ENCODE data around the gene C16orf54. TPM values are rescaled to one million over a fixed set of nuclear protein-coding genes. Genes with fewer than 3 reads are reported as not detected.
A peak's percentile ranks its signal among the peaks of the same experiment; 100 is the strongest.
"Not testable (repeated sequence)": the region's sequence is repeated elsewhere in the genome, so short reads cannot be mapped to it uniquely, and the experiment has no call there.

C16orf54 gene, protein sequence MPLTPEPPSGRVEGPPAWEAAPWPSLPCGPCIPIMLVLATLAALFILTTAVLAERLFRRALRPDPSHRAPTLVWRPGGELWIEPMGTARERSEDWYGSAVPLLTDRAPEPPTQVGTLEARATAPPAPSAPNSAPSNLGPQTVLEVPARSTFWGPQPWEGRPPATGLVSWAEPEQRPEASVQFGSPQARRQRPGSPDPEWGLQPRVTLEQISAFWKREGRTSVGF
- polyA plus RNA-seq = 1.5 TPM
- long read RNA-seq, donor 1 = 0 reads
- long read RNA-seq, donor 2 = 0 reads
- long read RNA-seq, donor 3 = 0 reads
- long read RNA-seq, donor 4 = 0 reads
- long read RNA-seq, donor 5 = 0 reads
- long read RNA-seq, donor 6, partial matches to known transcripts = 40 of 48 reads
- long read RNA-seq, donor 6, other reads (novel, unspliced or antisense) = 8 of 48 reads
- long read RNA-seq, donor 7 = 0 reads
- long read RNA-seq, donor 8 = 0 reads
- long read RNA-seq, donor 9 = 0 reads
- long read RNA-seq, donor 10, partial matches to known transcripts = 0 of 1 reads
- long read RNA-seq, donor 10, other reads (novel, unspliced or antisense) = 0 of 1 reads
- long read RNA-seq, donor 11, partial matches to known transcripts = 0 of 1 reads
- long read RNA-seq, donor 11, other reads (novel, unspliced or antisense) = 0 of 1 reads

DNA sequence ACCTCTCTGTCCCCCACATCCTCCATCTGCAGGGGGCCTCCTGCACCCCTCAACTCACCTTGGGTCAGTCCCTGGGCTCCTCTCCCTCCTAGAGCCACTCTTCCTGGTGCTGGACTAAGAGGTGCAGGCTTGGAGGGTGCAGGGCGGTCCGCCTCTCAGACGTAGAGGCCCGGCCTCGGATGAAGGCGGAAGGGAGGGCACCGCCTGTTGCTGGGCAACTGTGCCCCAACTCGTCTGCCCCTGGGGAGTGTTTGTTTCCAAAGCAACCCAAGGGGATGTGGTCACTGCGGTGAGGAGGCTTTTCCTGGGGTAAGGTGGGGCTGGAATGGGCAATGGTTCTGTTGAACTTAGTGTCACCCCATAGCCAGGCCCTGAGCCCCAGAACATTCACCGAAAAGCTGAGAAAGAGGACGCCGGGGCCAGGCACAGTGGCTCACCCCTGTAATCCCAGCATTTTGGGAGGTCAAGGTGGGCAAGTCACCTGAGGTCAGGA is at the start of gene C16orf54:
C16orf54 (minus strand) TSS at position 138 of the 493 bp plus-strand sequence. CDS start 1,039 bp downstream, outside the sequence.
- Histone ChIP-seq H3K27ac (ENCODE audit: low read length) (no peak within 1 kb of the TSS), H3K4me3 (ENCODE audit: low read length) (no peak within 1 kb of the TSS), H3K9me3 (ENCODE audit: control insufficient read depth, low read depth, low read length) (peaks cover 12% of the 10 kb centered on the region), H3K27me3 (ENCODE audit: control insufficient read depth, insufficient read depth, low read length) (no peaks in the 10 kb centered on the region), H3K36me3 (ENCODE audit: control insufficient read depth, insufficient read depth, low read length) (no peaks in the 10 kb centered on the region), H3K4me1 (ENCODE audit: control insufficient read depth, insufficient read depth, low read length) (peaks cover 8% of the 10 kb centered on the region)
- no peak for DNase-seq
- no CpG with 5 or more reads among the region's 12 CpGs for WGBS (ENCODE audit: insufficient coverage, low lambda C conversion rate)

DNA sequence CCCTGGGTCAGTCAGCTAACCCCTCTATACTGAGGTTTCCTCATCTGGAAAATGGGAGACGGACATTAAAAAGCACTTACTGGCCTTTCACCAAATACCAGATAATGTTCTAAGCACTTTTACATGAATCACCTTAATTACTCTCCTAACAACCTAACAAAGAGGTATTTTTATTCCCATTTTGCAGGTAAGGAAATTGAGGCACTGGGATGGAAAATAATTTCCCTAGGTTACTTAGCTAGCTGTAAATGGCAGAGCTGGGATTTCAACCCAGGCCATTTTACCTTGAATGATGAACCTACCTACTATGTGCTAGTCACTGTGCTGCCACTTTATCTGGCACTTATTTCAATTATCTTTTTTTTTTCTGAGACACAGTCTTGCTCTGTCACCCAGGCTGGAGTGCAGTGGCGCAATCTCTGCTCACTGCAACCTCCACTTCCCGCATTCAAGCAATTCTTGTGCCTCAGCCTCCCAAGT is 48.5 kb upstream of the C16orf54 start:
- Histone ChIP-seq H3K9me3 (ENCODE audit: control insufficient read depth, low read depth, low read length) (no peaks in the 10 kb centered on the region), H3K36me3 (ENCODE audit: control insufficient read depth, insufficient read depth, low read length) (peaks cover 29% of the 10 kb centered on the region), H3K27ac (ENCODE audit: low read length) (no peak overlapping the region), H3K4me3 (ENCODE audit: low read length) (no peak overlapping the region), H3K4me1 (ENCODE audit: control insufficient read depth, insufficient read depth, low read length) (peaks cover 6% of the 10 kb centered on the region), H3K27me3 (ENCODE audit: control insufficient read depth, insufficient read depth, low read length) (no peaks in the 10 kb centered on the region)
- WGBS (ENCODE audit: insufficient coverage, low lambda C conversion rate) = no CpG with 5 or more reads among the region's 3 CpGs
- no peak for DNase-seq

DNA sequence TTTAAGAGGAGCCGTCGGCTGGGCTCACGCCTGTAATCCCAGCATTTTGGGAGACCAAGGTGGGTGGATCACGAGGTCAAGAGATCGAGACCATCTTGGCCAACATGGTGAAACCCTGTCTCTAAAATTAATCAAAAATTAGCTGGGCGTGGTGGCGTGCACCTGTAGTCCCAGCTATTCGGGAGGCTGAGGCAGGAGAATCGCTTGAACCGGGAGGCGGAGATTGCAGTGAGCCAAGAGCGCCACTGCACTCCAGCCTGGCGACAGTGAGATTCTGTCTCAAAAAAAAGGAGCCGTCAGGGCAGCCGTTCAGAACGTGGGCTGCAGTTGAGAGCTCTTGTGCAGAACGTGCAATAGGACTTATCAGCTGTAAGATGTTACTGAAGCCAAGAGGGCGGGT is 47.4 kb upstream of the C16orf54 start:
- not testable (repeated sequence) for H3K27ac ChIP-seq (ENCODE audit: low read length); DNase-seq; H3K4me1 ChIP-seq (ENCODE audit: control insufficient read depth, insufficient read depth, low read length); H3K4me3 ChIP-seq (ENCODE audit: low read length); H3K9me3 ChIP-seq (ENCODE audit: control insufficient read depth, low read depth, low read length); H3K27me3 ChIP-seq (ENCODE audit: control insufficient read depth, insufficient read depth, low read length)
- H3K36me3 ChIP-seq (ENCODE audit: control insufficient read depth, insufficient read depth, low read length) = peaks cover 18% of the 10 kb centered on the region
- 100% methylated on average over 1 of the region's 18 CpGs for WGBS (ENCODE audit: insufficient coverage, low lambda C conversion rate)

DNA sequence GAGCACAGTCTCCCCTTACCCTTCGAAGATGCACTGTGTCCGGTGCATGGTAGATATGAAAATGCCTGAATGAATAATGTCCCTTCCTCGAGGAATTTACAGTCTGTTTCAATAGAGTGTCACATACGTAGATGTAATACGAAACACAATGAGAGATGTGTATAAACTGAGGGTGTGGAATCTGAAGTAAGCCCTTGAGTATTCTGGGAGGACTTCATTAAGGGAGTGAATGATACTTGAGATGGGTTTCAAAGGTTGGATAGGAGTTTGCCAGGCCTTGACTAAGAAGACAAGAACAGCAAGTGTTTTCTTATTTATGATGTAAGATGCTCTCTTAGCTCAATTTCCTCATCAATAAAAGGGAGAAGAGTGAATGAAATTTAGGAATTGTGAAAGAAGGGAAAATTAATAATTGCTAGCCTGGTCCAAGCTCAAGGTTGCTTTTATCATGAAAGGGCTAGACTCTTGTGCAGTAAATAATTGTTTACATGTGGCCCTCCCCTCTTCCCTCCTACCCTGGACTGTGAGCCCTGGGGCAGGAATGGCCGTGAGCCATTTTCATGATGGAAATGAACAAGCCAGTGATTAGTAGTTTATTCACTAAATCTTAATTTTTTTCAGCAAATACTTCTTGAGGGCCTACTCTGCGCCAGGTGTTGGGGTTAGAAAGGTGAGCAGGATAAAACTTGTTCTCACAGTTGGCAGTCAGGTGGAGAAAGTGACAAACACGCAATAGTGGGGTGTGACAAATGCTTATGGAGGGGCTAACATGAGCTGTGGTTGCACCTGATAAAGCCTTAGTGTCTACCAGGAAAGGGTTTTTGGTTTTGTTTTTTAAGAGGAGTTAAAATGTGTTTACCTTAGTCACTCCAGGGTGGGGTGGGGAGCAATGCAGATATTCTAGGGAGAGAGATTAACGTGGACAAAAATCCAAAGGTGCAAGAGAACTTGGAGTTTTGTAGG is 46.3 kb upstream of the C16orf54 start:
- 33% methylated on average over 2 of the region's 9 CpGs for WGBS (ENCODE audit: insufficient coverage, low lambda C conversion rate)
- Histone ChIP-seq H3K27me3 (ENCODE audit: control insufficient read depth, insufficient read depth, low read length) (no peaks in the 10 kb centered on the region), H3K4me1 (ENCODE audit: control insufficient read depth, insufficient read depth, low read length) (peaks cover 6% of the 10 kb centered on the region), H3K4me3 (ENCODE audit: low read length) (peak overlapping the region; percentile 94), H3K36me3 (ENCODE audit: control insufficient read depth, insufficient read depth, low read length) (peaks cover 7% of the 10 kb centered on the region), H3K9me3 (ENCODE audit: control insufficient read depth, low read depth, low read length) (no peaks in the 10 kb centered on the region), H3K27ac (ENCODE audit: low read length) (no peak overlapping the region)
- no peak for DNase-seq

DNA sequence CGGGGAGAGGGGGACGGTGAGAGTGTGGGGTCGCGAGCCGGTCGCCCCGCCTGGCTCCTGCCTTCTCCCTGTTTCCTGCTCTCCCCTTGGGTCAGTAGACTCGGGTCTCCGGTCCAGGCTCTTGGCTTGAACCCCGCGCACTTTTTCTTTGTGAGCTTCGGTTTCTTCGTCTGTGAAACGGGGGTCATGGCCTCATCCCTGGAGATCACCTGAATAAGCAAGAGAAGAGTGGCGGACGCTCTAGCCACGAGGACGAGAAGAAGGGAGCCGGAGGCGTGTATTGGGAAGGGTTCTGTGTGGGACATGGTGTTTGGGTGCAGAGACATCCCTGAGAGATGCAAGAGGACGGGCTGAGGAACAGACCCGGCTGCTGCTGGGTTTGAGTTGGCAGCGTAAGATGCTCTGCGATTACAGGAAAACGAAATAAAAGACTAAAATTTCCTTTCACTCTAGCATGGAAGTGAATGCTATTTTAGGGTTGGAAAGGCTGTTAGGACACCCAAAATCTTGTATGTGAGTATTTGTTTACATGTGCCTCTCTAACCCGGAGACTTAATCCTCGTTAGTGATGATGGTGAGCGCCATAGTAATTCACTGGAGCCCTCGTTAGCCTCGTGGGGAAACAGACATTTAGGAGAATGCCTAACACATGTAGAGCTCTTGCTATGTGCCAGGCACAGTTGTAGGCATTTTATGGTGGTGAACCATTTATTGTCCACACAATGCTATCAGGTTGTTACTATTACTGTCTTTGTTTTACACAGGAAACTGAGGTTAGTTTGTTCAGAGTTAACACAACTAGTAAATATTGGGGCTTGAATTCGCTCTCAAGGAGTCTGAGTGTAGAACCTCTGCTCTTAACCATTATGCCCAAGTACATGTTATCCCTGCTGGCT is 45.4 kb upstream of the C16orf54 start:
- WGBS (ENCODE audit: insufficient coverage, low lambda C conversion rate) = no CpG with 5 or more reads among the region's 31 CpGs
- Histone ChIP-seq H3K4me1 (ENCODE audit: control insufficient read depth, insufficient read depth, low read length) (peaks cover 6% of the 10 kb centered on the region), H3K36me3 (ENCODE audit: control insufficient read depth, insufficient read depth, low read length) (no peaks in the 10 kb centered on the region), H3K27ac (ENCODE audit: low read length) (peak overlapping the region; percentile 58), H3K4me3 (ENCODE audit: low read length) (peak overlapping the region; percentile 94), H3K27me3 (ENCODE audit: control insufficient read depth, insufficient read depth, low read length) (no peaks in the 10 kb centered on the region), H3K9me3 (ENCODE audit: control insufficient read depth, low read depth, low read length) (no peaks in the 10 kb centered on the region)
- DNase-seq = peak in 1 of 2 donors; percentile 40

DNA sequence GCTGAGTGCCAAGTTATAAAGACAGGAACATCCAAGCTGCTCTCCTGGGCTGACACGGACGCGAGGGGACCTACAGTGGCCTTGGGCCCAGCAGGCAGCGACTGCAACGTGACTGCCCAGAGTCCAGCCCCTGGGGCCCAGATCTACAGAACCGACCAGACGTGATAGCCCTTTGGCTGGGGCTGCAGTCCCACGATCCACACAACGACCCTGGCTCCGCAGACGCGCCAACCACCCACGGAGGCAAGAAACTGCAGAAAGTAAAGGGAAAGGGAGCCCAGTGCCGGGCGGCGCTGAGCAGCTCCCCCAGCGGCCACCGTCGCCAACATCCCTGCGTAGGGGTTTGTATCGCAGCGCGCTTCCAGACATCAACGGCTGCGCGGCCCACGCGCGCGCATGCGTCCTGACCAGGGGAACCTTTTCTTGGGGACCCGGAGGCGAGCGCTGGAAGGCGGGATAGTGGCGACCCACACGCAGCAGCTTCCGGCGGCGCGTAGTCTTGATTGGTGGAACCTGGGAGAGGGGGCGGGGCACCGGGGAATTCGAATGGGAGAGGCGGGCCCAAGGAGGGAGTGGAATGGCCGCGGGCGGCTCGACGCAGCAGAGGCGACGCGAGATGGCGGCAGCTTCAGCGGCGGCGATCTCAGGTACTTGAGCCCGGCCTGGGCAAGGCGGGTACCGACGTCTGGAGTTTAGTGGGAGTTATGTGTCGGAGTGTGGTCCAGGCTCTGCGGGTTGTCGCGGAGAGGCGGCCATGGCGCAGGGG is 44.6 kb upstream of the C16orf54 start, which contains the start of gene KIF22:
KIF22 (plus strand) TSS at position 569 of the 766 bp plus-strand sequence; CDS start at position 578, 9 bp downstream.
- peak; percentile 99 for DNase-seq
- no peaks in the 10 kb centered on the region for H3K36me3 ChIP-seq (ENCODE audit: control insufficient read depth, insufficient read depth, low read length)
- WGBS (ENCODE audit: insufficient coverage, low lambda C conversion rate) = no CpG with 5 or more reads among the region's 67 CpGs
- H3K9me3 ChIP-seq (ENCODE audit: control insufficient read depth, low read depth, low read length) = no peaks in the 10 kb centered on the region
- H3K4me1 ChIP-seq (ENCODE audit: control insufficient read depth, insufficient read depth, low read length) = peaks cover 6% of the 10 kb centered on the region
- peak within 1 kb of the TSS; percentile 94 for H3K4me3 ChIP-seq (ENCODE audit: low read length)
- no peaks in the 10 kb centered on the region for H3K27me3 ChIP-seq (ENCODE audit: control insufficient read depth, insufficient read depth, low read length)
- peak within 1 kb of the TSS; percentile 79 for H3K27ac ChIP-seq (ENCODE audit: low read length)

DNA sequence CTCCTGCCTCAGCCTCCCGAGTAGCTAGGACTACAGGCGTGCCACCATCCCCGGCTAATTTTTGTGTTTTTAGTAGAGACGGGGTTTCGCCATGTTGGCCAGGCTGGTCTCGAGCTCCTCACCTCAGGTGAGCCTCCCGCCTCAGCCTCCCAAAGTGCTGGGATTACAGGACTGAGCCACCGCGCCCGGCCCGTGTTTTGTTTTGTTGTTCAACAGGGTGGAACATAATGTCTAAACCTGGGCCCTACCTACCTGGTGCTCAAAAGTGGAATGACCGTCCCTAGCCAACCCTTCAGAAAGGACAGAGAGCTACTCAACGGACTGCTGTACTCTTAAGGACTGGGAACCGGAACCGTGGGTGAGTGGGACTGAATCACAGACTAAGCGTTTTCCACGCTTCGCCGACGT is 44.0 kb upstream of the C16orf54 start:
- DNase-seq = no peak

DNA sequence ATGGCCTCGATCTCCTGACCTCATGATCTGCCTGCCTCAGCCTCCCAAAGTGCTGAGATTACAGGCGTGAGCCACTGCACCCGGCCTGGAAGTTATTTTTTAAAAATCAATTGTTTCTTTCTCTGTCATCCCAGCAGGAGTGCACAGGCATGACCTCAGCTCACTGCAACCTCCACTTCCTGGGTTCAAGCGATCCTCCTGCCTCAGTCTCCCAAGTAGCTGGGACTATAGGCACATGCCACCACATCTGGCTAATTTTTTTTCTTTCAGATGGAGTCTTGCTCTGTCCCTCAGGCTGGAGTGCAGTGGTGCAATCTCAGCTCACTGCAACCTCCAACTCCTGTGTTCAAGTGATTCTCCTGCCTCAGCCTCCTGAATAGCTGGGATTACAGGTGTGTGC is 41.4 kb upstream of the C16orf54 start:
- not testable (repeated sequence) for H3K36me3 ChIP-seq (ENCODE audit: control insufficient read depth, insufficient read depth, low read length); H3K9me3 ChIP-seq (ENCODE audit: control insufficient read depth, low read depth, low read length); H3K27me3 ChIP-seq (ENCODE audit: control insufficient read depth, insufficient read depth, low read length); DNase-seq; H3K4me3 ChIP-seq (ENCODE audit: low read length); H3K27ac ChIP-seq (ENCODE audit: low read length); H3K4me1 ChIP-seq (ENCODE audit: control insufficient read depth, insufficient read depth, low read length)
- WGBS (ENCODE audit: insufficient coverage, low lambda C conversion rate) = no CpG with 5 or more reads among the region's 4 CpGs

More for the DNA sequence above, 44.0 kb upstream of the C16orf54 start:
- Histone ChIP-seq H3K4me1 (ENCODE audit: control insufficient read depth, insufficient read depth, low read length) (peaks cover 6% of the 10 kb centered on the region), H3K36me3 (ENCODE audit: control insufficient read depth, insufficient read depth, low read length) (no peaks in the 10 kb centered on the region), H3K27me3 (ENCODE audit: control insufficient read depth, insufficient read depth, low read length) (no peaks in the 10 kb centered on the region), H3K4me3 (ENCODE audit: low read length) (peak overlapping the region; percentile 94), H3K9me3 (ENCODE audit: control insufficient read depth, low read depth, low read length) (peaks cover 4% of the 10 kb centered on the region), H3K27ac (ENCODE audit: low read length) (peak overlapping the region; percentile 79)
- no CpG with 5 or more reads among the region's 20 CpGs for WGBS (ENCODE audit: insufficient coverage, low lambda C conversion rate)
